Measurements from ENCODE around the gene MIER1. TPM values are rescaled to one million over a fixed set of nuclear protein-coding genes. Genes with fewer than 3 reads are reported as not detected.

The MIER1 gene
- total and polyA plus RNA-seq, 10 donors = 10.3 to 55.8 (median 43.7) TPM

- WGBS, 5 donors = 46 to 58% (median 54%) methylated on average over 9 of the region's 9 CpGs
- Histone ChIP-seq H3K36me3 (no peaks in the 10 kb centered on the region), H3K27me3 (replicated peaks in 1 of 7) (no peaks in the 10 kb centered on the region), H3K4me1 (peaks cover 19 to 72% (median 52%) of the 10 kb centered on the region in 6 donors), H3K9me3 (no peaks in the 10 kb centered on the region), H3K4me3 (peak overlapping the region; percentile 73 to 98 (median 90)), H3K27ac (peak overlapping the region; percentile 79 to 96 (median 91))
- intact Hi-C loops (cut with DNase I; ENCODE audit: low total_unique reads) = no loop called here
- no peak for TF ChIP-seq CTCF (IDR thresholded peaks at IDR 0.05 in 8 of 11, conservative IDR thresholded peaks at IDR 0.05 in 3 of 11)
- no peak for TF ChIP-seq POLR2AphosphoS5 (IDR thresholded peaks at IDR 0.05)
- no peak for TF ChIP-seq POLR2A (IDR thresholded peaks at IDR 0.05)
- no peak for DNase-seq
Observed at GRCh38 chr1:66925944-66926343, 1.2 kb downstream of the MIER1 start.

- peaks cover 29 to 87% (median 67%) of the 10 kb centered on the region in 6 donors for H3K4me1 ChIP-seq
Observed at GRCh38 chr1:66927528-66927927, 2.7 kb downstream of the MIER1 start.

GRCh38 chr1:66929146-66929688 is 4.4 kb downstream of the MIER1 start:
- Histone ChIP-seq H3K27me3 (replicated peaks in 1 of 7) (no peaks in the 10 kb centered on the region), H3K36me3 (no peaks in the 10 kb centered on the region), H3K4me3 (peak overlapping the region in 7 of 8 donors; percentile 65 to 84 (median 76)), H3K27ac (peak overlapping the region; percentile 86 to 99 (median 98)), H3K4me1 (peaks cover 34 to 87% (median 70%) of the 10 kb centered on the region in 6 donors), H3K9me3 (no peaks in the 10 kb centered on the region)
- intact Hi-C loops (cut with DNase I; ENCODE audit: low total_unique reads) = no loop called here
- TF ChIP-seq POLR2A (IDR thresholded peaks at IDR 0.05) (no peak), CTCF (IDR thresholded peaks at IDR 0.05 in 8 of 11, conservative IDR thresholded peaks at IDR 0.05 in 3 of 11) (no peak), POLR2AphosphoS5 (IDR thresholded peaks at IDR 0.05) (no peak)
- DNase-seq = no peak
- WGBS, 5 donors = 47 to 73% (median 56%) methylated on average over 3 of the region's 3 CpGs

More at GRCh38 chr1:66927528-66927927, 2.7 kb downstream of the MIER1 start:
- Histone ChIP-seq H3K9me3 (no peaks in the 10 kb centered on the region), H3K4me3 (no peak overlapping the region), H3K36me3 (no peaks in the 10 kb centered on the region), H3K27me3 (replicated peaks in 1 of 7) (no peaks in the 10 kb centered on the region), H3K27ac (no peak overlapping the region)
- TF ChIP-seq POLR2AphosphoS5 (IDR thresholded peaks at IDR 0.05) (no peak), POLR2A (IDR thresholded peaks at IDR 0.05) (no peak), CTCF (IDR thresholded peaks at IDR 0.05 in 8 of 11, conservative IDR thresholded peaks at IDR 0.05 in 3 of 11) (no peak)
- no peak for DNase-seq
- intact Hi-C loops (cut with DNase I; ENCODE audit: low total_unique reads) = no loop called here

GRCh38 chr1:66929691-66929998 is 4.9 kb downstream of the MIER1 start:
- WGBS, 5 donors = 8 to 15% (median 12%) methylated on average over 9 of the region's 9 CpGs
- no peaks in the 10 kb centered on the region for H3K9me3 ChIP-seq
- no peaks in the 10 kb centered on the region for H3K27me3 ChIP-seq (replicated peaks in 1 of 7)
- TF ChIP-seq CTCF (IDR thresholded peaks at IDR 0.05 in 8 of 11, conservative IDR thresholded peaks at IDR 0.05 in 3 of 11) (no peak), POLR2AphosphoS5 (IDR thresholded peaks at IDR 0.05) (no peak), POLR2A (IDR thresholded peaks at IDR 0.05) (no peak)
- peaks cover 34 to 88% (median 73%) of the 10 kb centered on the region in 6 donors for H3K4me1 ChIP-seq
- peak overlapping the region; percentile 86 to 99 (median 98) for H3K27ac ChIP-seq
- intact Hi-C loops (cut with DNase I; ENCODE audit: low total_unique reads) = no loop called here
- DNase-seq = no peak
- H3K36me3 ChIP-seq = no peaks in the 10 kb centered on the region
- peak overlapping the region; percentile 65 to 84 (median 74) for H3K4me3 ChIP-seq
